Prostate gland (tissue), 2 donors: Measurements from ENCODE around the gene WEE2. TPM values are rescaled to one million over a fixed set of nuclear protein-coding genes. Genes with fewer than 3 reads are reported as not detected.

Experiments used
- DNase-seq: peaks from one replicate; pipeline ENCODE4 v3.0.0-alpha.2; 2019; ENCODE audit warnings: low spot score
- H3K27ac ChIP-seq, 2 donors: fragments of 200-600 bp; sonication (generic); 2 replicates each; pipeline ENCODE4 v1.5.1; 2017 to 2019
- H3K27me3 ChIP-seq: fragments of 200-600 bp; sonication (generic); replicated peaks from 2 replicates; pipeline ENCODE4 v1.5.1; 2019; ENCODE audit not compliant: insufficient read depth
- H3K36me3 ChIP-seq, 2 donors: fragments of 200-600 bp; sonication (generic); 1 replicate in 1 of 2; 2 replicates in 1 of 2; pipeline versions ENCODE4 v1.5.1 to v1.8.1; 2017 to 2019
- H3K4me1 ChIP-seq: fragments of 200-600 bp; sonication (generic); replicated peaks from 2 replicates; pipeline ENCODE4 v1.5.1; 2019
- H3K4me3 ChIP-seq, 2 donors: fragments of 200-600 bp; sonication (generic); 2 replicates each; pipeline ENCODE4 v1.5.1; 2017 to 2019
- H3K9me3 ChIP-seq: fragments of 200-600 bp; sonication (generic); 2 replicates; pipeline ENCODE4 v1.5.1; 2017
- CTCF ChIP-seq, 4 experiments: fragments of 200-600 bp in 2 of 4; fragments of 450-650 bp in 2 of 4; sonication (generic) in 2 of 4; IDR thresholded peaks; 1 replicate in 3 of 4; 2 replicates in 1 of 4; pipeline ENCODE4 v1.5.1; 2016 to 2019; ENCODE audit warnings: antibody characterized with exemption in 4 of 4, mild to moderate bottlenecking in 2 of 4, moderate library complexity in 2 of 4
- POLR2A ChIP-seq: fragments of 450-650 bp; IDR thresholded peaks from one replicate; pipeline ENCODE4 v1.6.1; 2016; ENCODE audit warnings: antibody characterized with exemption, mild to moderate bottlenecking
- POLR2AphosphoS5 ChIP-seq: sonication (generic); formaldehyde crosslinking; IDR thresholded peaks from one replicate; pipeline ENCODE4 v1.6.1; 2017; ENCODE audit warnings: antibody characterized with exemption
- WGBS: methylation state at CpG from one replicate; pipeline ENCODE4 v1.1.5; 2018; 5-methylcytosine and 5-hydroxymethylcytosine counted together
- intact Hi-C: fragments of 100-400 bp; cut with DNase I; formaldehyde crosslinking; loops from one replicate; pipeline ENCODE4 v1.14.2; 2022
- total RNA-seq, 2 donors: library from RNA; depleted of rRNA; stranded (reverse); fragments of >200 nt; gene quantifications; one replicate each; pipeline ENCODE4 v1.1.0, GENCODE V29; 2016

Gene WEE2
- total RNA-seq = not detected

- intact Hi-C loops = no loop called here
- H3K4me3 ChIP-seq = no peak within 1 kb of the TSS
- WGBS = 80% methylated on average over 6 of the region's 6 CpGs
- H3K27me3 ChIP-seq = no peaks in the 10 kb centered on the region
- DNase-seq = no peak
- no peak within 1 kb of the TSS for H3K27ac ChIP-seq
- TF ChIP-seq POLR2AphosphoS5 = no peak
- no peak for TF ChIP-seq POLR2A
- no peak for TF ChIP-seq CTCF (IDR thresholded peaks at IDR 0.05)
- no peaks in the 10 kb centered on the region for H3K36me3 ChIP-seq
- no peaks in the 10 kb centered on the region for H3K9me3 ChIP-seq
- H3K4me1 ChIP-seq = no peaks in the 10 kb centered on the region
Measured at GRCh38 chr7:141708351-141708750, at the start of gene WEE2. TSS of gene WEE2 (plus strand) at chr7:141708353. CDS start at chr7:141708759, 406 bp downstream.

GRCh38 chr7:141659501-141659900, 48.7 kb upstream of the WEE2 start:
- no peak for DNase-seq
- no peaks in the 10 kb centered on the region for H3K9me3 ChIP-seq
- WGBS = 80% methylated on average over 6 of the region's 6 CpGs

GRCh38 chr7:141660259-141660658, 47.9 kb upstream of the WEE2 start:
- no peaks in the 10 kb centered on the region for H3K9me3 ChIP-seq
- intact Hi-C loops = no loop called here
- no peak for DNase-seq
- H3K4me1 ChIP-seq = no peaks in the 10 kb centered on the region
- H3K27me3 ChIP-seq = no peaks in the 10 kb centered on the region
- no peak overlapping the region for H3K4me3 ChIP-seq
- TF ChIP-seq CTCF (IDR thresholded peaks at IDR 0.05) = no peak
- no peak for TF ChIP-seq POLR2A
- no peak for TF ChIP-seq POLR2AphosphoS5
- H3K27ac ChIP-seq = no peak overlapping the region
- H3K36me3 ChIP-seq = peaks cover 4 to 8% of the 10 kb centered on the region in 2 donors
- WGBS = 81% methylated on average over 4 of the region's 4 CpGs

More at GRCh38 chr7:141659501-141659900, 48.7 kb upstream of the WEE2 start:
- Histone ChIP-seq H3K4me1 (no peaks in the 10 kb centered on the region), H3K27me3 (no peaks in the 10 kb centered on the region), H3K27ac (no peak overlapping the region), H3K4me3 (no peak overlapping the region), H3K36me3 (peaks cover 4 to 8% of the 10 kb centered on the region in 2 donors)
- intact Hi-C loops = no loop called here
- TF ChIP-seq POLR2AphosphoS5 (no peak), POLR2A (no peak), CTCF (IDR thresholded peaks at IDR 0.05) (no peak)

GRCh38 chr7:141663081-141663849, 44.9 kb upstream of the WEE2 start:
- Histone ChIP-seq H3K27ac (peak overlapping the region; percentile 1 to 40), H3K4me3 (no peak overlapping the region), H3K9me3 (no peaks in the 10 kb centered on the region), H3K36me3 (peaks cover 4 to 8% of the 10 kb centered on the region in 2 donors), H3K27me3 (no peaks in the 10 kb centered on the region), H3K4me1 (no peaks in the 10 kb centered on the region)
- TF ChIP-seq POLR2AphosphoS5 = no peak
- no peak for TF ChIP-seq CTCF (IDR thresholded peaks at IDR 0.05)
- no peak for TF ChIP-seq POLR2A
- DNase-seq = peak; percentile 54
- intact Hi-C loops = no loop called here
- 37% methylated on average over 6 of the region's 6 CpGs for WGBS

DNA sequence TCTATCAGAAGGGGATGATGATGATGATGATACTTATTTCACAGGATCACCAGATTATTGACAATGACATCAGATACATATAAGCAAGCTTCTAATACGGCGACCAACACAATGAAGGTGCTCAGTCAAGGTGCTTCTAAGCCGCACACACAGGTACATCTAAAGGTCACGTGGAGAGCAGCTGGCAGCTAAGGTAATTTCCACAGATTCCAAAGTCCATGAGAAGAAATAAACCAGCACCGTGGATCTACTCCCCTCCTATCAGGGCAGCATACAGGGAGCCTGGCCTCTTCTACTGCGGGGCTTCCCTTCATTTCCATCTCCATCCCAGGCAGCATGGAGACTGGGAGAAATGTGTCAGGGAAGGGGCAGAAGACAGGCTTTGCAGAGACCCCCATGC, 43.7 kb upstream of the WEE2 start:
- intact Hi-C loops = no loop called here
- no peak for DNase-seq
- WGBS = 98% methylated on average over 6 of the region's 6 CpGs
- Histone ChIP-seq H3K36me3 (peaks cover 4% of the 10 kb centered on the region in 2 donors), H3K9me3 (no peaks in the 10 kb centered on the region), H3K27ac (no peak overlapping the region), H3K27me3 (no peaks in the 10 kb centered on the region), H3K4me3 (no peak overlapping the region), H3K4me1 (no peaks in the 10 kb centered on the region)
- TF ChIP-seq POLR2AphosphoS5 (no peak), CTCF (IDR thresholded peaks at IDR 0.05) (no peak), POLR2A (no peak)
